Hepatocyte (in vitro differentiated cells): ENCODE measurements around the gene EAPP. TPM values are rescaled to one million over a fixed set of nuclear protein-coding genes. Genes with fewer than 3 reads are reported as not detected.
"Not testable (repeated sequence)": the region's sequence is repeated elsewhere in the genome, so short reads cannot be mapped to it uniquely, and the experiment has no call there.

ENCODE experiments used
- DNase-seq: peaks from one replicate; pipeline ENCODE4 v3.0.0-alpha.2; 2016; ENCODE audit warnings: low spot score
- H2AFZ ChIP-seq: fragments of 200-600 bp; sonication (generic); 2 replicates; pipeline ENCODE4 v1.6.0; 2016; ENCODE audit warnings: antibody characterized with exemption, mild to moderate bottlenecking
- H3K27ac ChIP-seq: fragments of 200-600 bp; sonication (generic); 2 replicates; pipeline ENCODE4 v1.5.1; 2016; ENCODE audit warnings: mild to moderate bottlenecking
- H3K27me3 ChIP-seq: fragments of 200-600 bp; sonication (generic); 2 replicates; pipeline ENCODE4 v1.6.1; 2016
- H3K36me3 ChIP-seq: fragments of 200-600 bp; sonication (generic); replicated peaks from 2 replicates; pipeline ENCODE4 v1.5.1; 2016; ENCODE audit warnings: low read depth; ENCODE audit not compliant: insufficient read depth
- H3K4me1 ChIP-seq: fragments of 200-600 bp; sonication (generic); 2 replicates; pipeline ENCODE4 v1.5.1; 2016; ENCODE audit warnings: mild to moderate bottlenecking, moderate library complexity; ENCODE audit not compliant: insufficient read depth
- H3K4me2 ChIP-seq: fragments of 200-600 bp; sonication (generic); 2 replicates; pipeline ENCODE4 v1.6.0; 2016
- H3K4me3 ChIP-seq: fragments of 200-600 bp; sonication (generic); 2 replicates; pipeline ENCODE4 v1.5.1; 2016; ENCODE audit warnings: mild to moderate bottlenecking
- H3K79me2 ChIP-seq: fragments of 200-600 bp; sonication (generic); 2 replicates; pipeline ENCODE4 v1.6.0; 2017; ENCODE audit warnings: mild to moderate bottlenecking
- H3K9me2 ChIP-seq: fragments of 200-600 bp; sonication (generic); replicated peaks from 2 replicates; pipeline ENCODE4 v1.6.0; 2017; ENCODE audit warnings: mild to moderate bottlenecking; ENCODE audit not compliant: insufficient read depth
- H3K9me3 ChIP-seq: fragments of 200-600 bp; sonication (generic); 2 replicates; pipeline ENCODE4 v1.5.1; 2016; ENCODE audit warnings: low read depth, mild to moderate bottlenecking
- H4K20me1 ChIP-seq: fragments of 200-600 bp; sonication (generic); 2 replicates; pipeline ENCODE4 v1.6.0; 2016; ENCODE audit warnings: mild to moderate bottlenecking; ENCODE audit not compliant: insufficient read depth, poor library complexity, severe bottlenecking
- EZH2 ChIP-seq: fragments of 200-600 bp; sonication (generic); IDR thresholded peaks from 2 replicates; pipeline ENCODE4 v1.6.1; 2016; ENCODE audit warnings: antibody characterized with exemption, mild to moderate bottlenecking, borderline replicate concordance
- EZH2phosphoT487 ChIP-seq: fragments of 200-600 bp; sonication (generic); IDR thresholded peaks from one replicate; pipeline ENCODE4 v1.6.1; 2018; ENCODE audit warnings: antibody characterized with exemption, mild to moderate bottlenecking, low read depth, moderate library complexity; ENCODE audit not compliant: unreplicated experiment, severe bottlenecking
- WGBS: methylation state at CpG from one replicate; pipeline ENCODE4 v1.1.6; 2016; ENCODE audit warnings: low lambda C conversion rate; ENCODE audit errors: missing lambda C conversion rate; 5-methylcytosine and 5-hydroxymethylcytosine counted together
- polyA plus RNA-seq: library from polyadenylated mRNA; unstranded; fragments of >200 nt; fragmentation: Nextera tagmentation; extraction: Ambion mirVana; gene quantifications from 2 replicates; pipeline ENCODE4 v1.2.1, GENCODE V29; 2016
- total RNA-seq: library from RNA; depleted of rRNA; stranded (reverse); fragments of >200 nt; gene quantifications from 2 replicates; pipeline ENCODE4 v1.2.3, GENCODE V29; 2014
- TF ChIP-seq, protein P1 (sequence below): fragments of 200-600 bp; sonication (generic); IDR thresholded peaks from 2 replicates; pipeline ENCODE4 v1.5.1; 2016; ENCODE audit warnings: antibody characterized with exemption, mild to moderate bottlenecking; ENCODE audit not compliant: poor library complexity

The EAPP gene
- total and polyA plus RNA-seq, 2 experiments from 2014 or later = 49.1 to 56.1 TPM

DNA sequence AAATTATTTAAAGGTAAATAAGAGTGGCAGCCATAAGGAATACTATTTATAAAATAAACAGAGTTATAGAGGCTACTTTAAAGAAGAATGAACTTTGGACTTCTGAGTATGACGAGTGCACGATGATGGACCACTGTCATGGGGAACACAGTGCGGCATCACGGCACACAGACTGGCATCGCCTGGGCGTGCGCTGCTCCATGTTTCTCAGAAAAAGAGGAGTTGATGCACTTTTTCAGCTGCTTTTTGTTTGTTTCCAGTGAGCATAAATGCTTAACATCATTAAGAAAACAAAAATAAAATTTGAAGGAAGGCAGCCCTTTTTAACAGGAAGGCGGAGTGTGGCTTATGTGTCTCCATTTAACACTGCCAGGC lies 23.3 kb upstream of the EAPP start:
- 85% methylated on average over 8 of the region's 8 CpGs for WGBS
- no peaks in the 10 kb centered on the region for H3K9me3 ChIP-seq
- no peak overlapping the region for H3K4me3 ChIP-seq
- H3K36me3 ChIP-seq = no peaks in the 10 kb centered on the region
- no peak overlapping the region for H2AFZ ChIP-seq
- TF ChIP-seq EZH2 (no peak), EZH2phosphoT487 (no peak)
- TF ChIP-seq, protein P1, sequence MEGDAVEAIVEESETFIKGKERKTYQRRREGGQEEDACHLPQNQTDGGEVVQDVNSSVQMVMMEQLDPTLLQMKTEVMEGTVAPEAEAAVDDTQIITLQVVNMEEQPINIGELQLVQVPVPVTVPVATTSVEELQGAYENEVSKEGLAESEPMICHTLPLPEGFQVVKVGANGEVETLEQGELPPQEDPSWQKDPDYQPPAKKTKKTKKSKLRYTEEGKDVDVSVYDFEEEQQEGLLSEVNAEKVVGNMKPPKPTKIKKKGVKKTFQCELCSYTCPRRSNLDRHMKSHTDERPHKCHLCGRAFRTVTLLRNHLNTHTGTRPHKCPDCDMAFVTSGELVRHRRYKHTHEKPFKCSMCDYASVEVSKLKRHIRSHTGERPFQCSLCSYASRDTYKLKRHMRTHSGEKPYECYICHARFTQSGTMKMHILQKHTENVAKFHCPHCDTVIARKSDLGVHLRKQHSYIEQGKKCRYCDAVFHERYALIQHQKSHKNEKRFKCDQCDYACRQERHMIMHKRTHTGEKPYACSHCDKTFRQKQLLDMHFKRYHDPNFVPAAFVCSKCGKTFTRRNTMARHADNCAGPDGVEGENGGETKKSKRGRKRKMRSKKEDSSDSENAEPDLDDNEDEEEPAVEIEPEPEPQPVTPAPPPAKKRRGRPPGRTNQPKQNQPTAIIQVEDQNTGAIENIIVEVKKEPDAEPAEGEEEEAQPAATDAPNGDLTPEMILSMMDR = no peak
- no peaks in the 10 kb centered on the region for H3K79me2 ChIP-seq
- no peak overlapping the region for H3K27ac ChIP-seq
- H3K4me2 ChIP-seq = no peak overlapping the region
- no peaks in the 10 kb centered on the region for H3K27me3 ChIP-seq
- no peaks in the 10 kb centered on the region for H3K4me1 ChIP-seq
- no peak for DNase-seq
- H4K20me1 ChIP-seq = no peaks in the 10 kb centered on the region
- no peaks in the 10 kb centered on the region for H3K9me2 ChIP-seq

DNA sequence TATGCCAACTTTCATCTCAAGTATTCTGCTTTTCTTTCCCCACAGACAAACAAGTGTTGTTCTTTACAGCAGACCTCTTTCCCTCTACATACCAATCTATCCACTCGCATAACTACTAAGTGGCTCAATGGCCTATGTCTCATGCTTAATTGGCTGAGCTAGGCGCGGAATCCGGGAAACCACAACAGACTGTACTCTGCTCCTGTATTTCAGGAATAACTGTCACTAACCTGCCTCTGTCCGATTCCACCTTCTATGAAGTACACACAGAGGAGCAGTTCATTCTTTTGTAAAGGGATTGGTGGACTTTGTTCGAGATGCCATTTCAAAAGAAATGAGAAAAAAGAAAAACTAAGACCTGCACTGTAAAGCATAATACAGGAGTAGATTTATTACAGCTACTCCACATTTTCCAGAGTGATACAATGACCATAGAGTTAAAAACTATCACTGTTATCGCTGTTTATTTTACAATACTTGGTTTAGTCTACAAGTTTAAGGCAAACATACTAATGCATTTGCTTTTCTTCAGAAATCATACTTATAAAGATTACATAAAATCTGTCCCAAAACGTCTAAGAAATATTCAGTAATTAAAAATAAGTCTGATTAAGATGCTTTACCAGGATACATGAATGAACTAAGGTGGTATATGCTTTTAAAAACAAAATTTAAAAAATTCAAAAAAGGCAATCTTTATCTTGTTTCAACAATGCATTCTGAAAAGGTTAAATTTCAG lies 22.7 kb upstream of the EAPP start:
- not testable (repeated sequence) for H3K4me1 ChIP-seq, H2AFZ ChIP-seq, H4K20me1 ChIP-seq, H3K9me3 ChIP-seq, H3K27ac ChIP-seq, DNase-seq, H3K79me2 ChIP-seq, H3K9me2 ChIP-seq, H3K4me3 ChIP-seq, H3K36me3 ChIP-seq, H3K4me2 ChIP-seq, H3K27me3 ChIP-seq
- 91% methylated on average over 7 of the region's 8 CpGs for WGBS

DNA sequence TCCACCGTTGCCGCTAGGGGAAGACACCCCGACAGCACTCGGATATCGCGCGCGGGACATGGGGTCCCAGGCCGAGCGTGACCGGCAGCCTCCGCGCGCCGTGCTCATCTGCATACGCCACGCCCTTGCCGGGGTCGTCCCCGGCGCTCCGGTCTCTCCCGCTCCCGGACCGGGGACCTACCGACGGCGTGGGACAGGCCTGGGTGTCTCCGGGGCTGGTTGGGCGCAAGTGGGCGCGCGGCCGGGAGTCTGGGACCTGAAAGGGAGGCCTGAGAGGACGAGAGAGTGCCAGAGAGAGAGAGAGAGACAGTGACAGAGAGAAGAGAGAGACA lies 17.0 kb upstream of the EAPP start:
- H3K36me3 ChIP-seq, H3K27me3 ChIP-seq, H3K79me2 ChIP-seq, H3K4me3 ChIP-seq, DNase-seq, H3K27ac ChIP-seq, H3K4me2 ChIP-seq, H3K9me2 ChIP-seq, H3K9me3 ChIP-seq, H2AFZ ChIP-seq, H4K20me1 ChIP-seq: not testable (repeated sequence)
- no CpG with 5 or more reads among the region's 35 CpGs for WGBS
- H3K4me1 ChIP-seq = peaks cover 12% of the 10 kb centered on the region

DNA sequence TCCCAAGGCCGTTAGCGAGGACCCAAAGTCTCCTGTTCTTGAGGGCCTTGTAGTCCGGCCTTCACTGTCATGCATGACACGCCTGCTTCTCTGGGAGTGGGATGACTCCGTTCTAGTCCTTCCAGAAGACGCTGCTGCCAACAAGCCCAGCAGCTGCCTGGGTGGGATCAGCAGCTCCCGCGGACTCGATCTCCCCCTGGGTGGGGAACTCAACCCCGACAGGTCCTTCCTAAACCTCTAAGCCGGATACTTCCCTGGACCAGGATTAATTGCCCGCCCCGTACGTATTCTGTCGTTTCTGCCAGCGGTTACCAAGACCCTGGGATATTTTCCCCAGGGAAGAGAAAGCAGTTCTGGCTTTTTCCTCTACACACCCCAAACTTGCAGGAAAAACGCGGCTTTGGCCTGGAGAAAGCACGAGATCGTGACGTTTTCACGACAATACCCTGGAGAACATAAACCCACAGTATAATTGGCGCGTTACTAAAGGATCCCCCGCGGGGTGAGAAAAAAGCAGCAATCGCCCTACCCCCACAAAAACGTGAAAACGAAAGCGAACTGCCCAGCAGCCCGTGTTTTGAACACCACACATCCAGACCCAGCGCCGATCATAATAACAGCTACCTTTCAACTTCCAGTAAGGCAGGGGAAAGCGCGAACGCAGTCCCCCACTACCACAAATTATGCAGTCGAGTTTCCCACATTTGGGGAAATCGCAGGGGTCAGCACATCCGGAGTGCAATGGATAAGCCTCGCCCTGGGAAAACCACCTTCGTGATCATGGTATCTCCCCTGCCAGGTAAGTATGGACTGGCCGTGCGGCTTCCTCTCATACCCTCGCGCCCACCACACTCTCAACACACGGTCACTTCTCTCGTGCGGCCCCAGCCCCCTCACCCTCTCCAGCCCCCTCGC lies 16.3 kb upstream of the EAPP start:
- peaks cover 12% of the 10 kb centered on the region for H3K4me1 ChIP-seq
- H4K20me1 ChIP-seq, H3K79me2 ChIP-seq, H3K36me3 ChIP-seq, H3K27me3 ChIP-seq, DNase-seq, H3K4me2 ChIP-seq, H2AFZ ChIP-seq, H3K4me3 ChIP-seq, H3K27ac ChIP-seq, H3K9me2 ChIP-seq, H3K9me3 ChIP-seq: not testable (repeated sequence)
- WGBS = no CpG with 5 or more reads among the region's 49 CpGs
